Panc1 (cell line): Measurements from ENCODE around the gene WIZ. TPM values are rescaled to one million over a fixed set of nuclear protein-coding genes. Genes with fewer than 3 reads are reported as not detected.

ENCODE experiments used
- ATAC-seq: fragments of 200-7000 bp; cut with Tn5 transposase; 2 replicates; pipeline ENCODE4 v1.9.1; 2020; ENCODE audit warnings: mild to moderate bottlenecking, moderate library complexity
- BruUV-seq: library from RNA; stranded (reverse); fragments of 400-500 nt; replicated peaks from 2 replicates; lab custom pipeline; 2021; lab: Mats Ljungman, UMichigan
- CTCF ChIA-PET: fragments of 300-600 bp; sonication (Branson Sonifier 250); formaldehyde crosslinking; loops from one replicate; lab custom pipeline; 2022; ENCODE audit warnings: antibody characterized with exemption; lab: Charles Lee
- POLR2A ChIA-PET: fragments of 300-600 bp; sonication (Branson Sonifier 250); formaldehyde crosslinking; loops from one replicate; lab custom pipeline; 2022; ENCODE audit warnings: antibody characterized with exemption; lab: Charles Lee
- DNase-seq: peaks from one replicate; pipeline ENCODE4 v3.0.0-alpha.2; 2010; ENCODE audit warnings: low read depth, low spot score
- H3K27ac ChIP-seq: 2 replicates; pipeline ENCODE4 v1.5.1; 2011; ENCODE audit warnings: mild to moderate bottlenecking, low read length, inconsistent platforms
- H3K27me3 ChIP-seq: fragments of 200-500 bp; sonication (Bioruptor generic); 2 replicates; pipeline ENCODE4 v1.6.0; 2014; ENCODE audit warnings: low read length, inconsistent platforms; ENCODE audit not compliant: control insufficient read depth, insufficient read depth
- H3K36me3 ChIP-seq: fragments of 200-500 bp; sonication (Bioruptor generic); 2 replicates; pipeline ENCODE4 v1.5.1; 2014; ENCODE audit warnings: inconsistent platforms, mild to moderate bottlenecking, low read length, moderate library complexity; ENCODE audit not compliant: control insufficient read depth, insufficient read depth
- H3K4me1 ChIP-seq: 2 replicates; pipeline ENCODE4 v1.5.1; 2011; ENCODE audit warnings: inconsistent platforms, mild to moderate bottlenecking, low read length, moderate library complexity; ENCODE audit not compliant: control insufficient read depth, insufficient read depth
- H3K4me3 ChIP-seq, 2 experiments: 2 replicates each; pipeline ENCODE4 v1.5.1; 2011 to 2012; ENCODE audit warnings: low read depth in 2 of 2, low read length in 2 of 2, mild to moderate bottlenecking in 2 of 2, inconsistent platforms in 1 of 2, moderate library complexity in 1 of 2
- H3K9me3 ChIP-seq: fragments of 200-500 bp; sonication (Bioruptor generic); 2 replicates; pipeline ENCODE4 v1.5.1; 2014; ENCODE audit warnings: low read depth, mild to moderate bottlenecking, inconsistent platforms, low read length, moderate library complexity; ENCODE audit not compliant: control insufficient read depth, insufficient read depth
- POLR2AphosphoS5 ChIP-seq: IDR thresholded peaks from 2 replicates; pipeline ENCODE4 v1.6.1; 2012; ENCODE audit warnings: mild to moderate bottlenecking, low read depth, low read length, moderate library complexity
- SIN3A ChIP-seq: IDR thresholded peaks from 2 replicates; pipeline ENCODE4 v1.6.1; 2012; ENCODE audit warnings: low read depth, mild to moderate bottlenecking, low read length, moderate library complexity, borderline replicate concordance; ENCODE audit not compliant: insufficient read depth
- TCF7L2 ChIP-seq: IDR thresholded peaks from 2 replicates; pipeline ENCODE4 v1.6.1; 2011; ENCODE audit warnings: mild to moderate bottlenecking, low read depth, low read length, inconsistent platforms
- in situ Hi-C: cut with HindIII; loops from 2 replicates; pipeline ENCODE4 v1.10.0; 2016; ENCODE audit warnings: low sequenced_read_pairs, low pct_unique_long_range_greater_than_20kb
- intact Hi-C: fragments of 100-400 bp; cut with micrococcal nuclease; formaldehyde crosslinking; loops from one replicate; pipeline ENCODE4 v1.10.0; 2022; ENCODE audit not compliant: unreplicated experiment
- total RNA-seq: library from RNA; stranded (reverse); gene quantifications from one replicate; pipeline ENCODE4 v1.2.1, GENCODE V29; 2021; ENCODE audit not compliant: unreplicated experiment
- TF ChIP-seq, protein P1 (sequence below): fragments of 450-650 bp; IDR thresholded peaks from 2 replicates; pipeline ENCODE4 v1.5.1; 2017; ENCODE audit warnings: mild to moderate bottlenecking
- TF ChIP-seq, protein P2 (sequence below), 2 experiments: IDR thresholded peaks; 2 replicates each; pipeline ENCODE4 v1.6.1; 2011 to 2012; ENCODE audit warnings: low read depth in 2 of 2, control low read depth in 1 of 2, low read length in 1 of 2, mild to moderate bottlenecking in 1 of 2, moderate library complexity in 1 of 2; ENCODE audit not compliant: insufficient read depth in 1 of 2

The WIZ gene
- total RNA-seq, 1 experiment from 2014 or later: 41.9 TPM

DNA sequence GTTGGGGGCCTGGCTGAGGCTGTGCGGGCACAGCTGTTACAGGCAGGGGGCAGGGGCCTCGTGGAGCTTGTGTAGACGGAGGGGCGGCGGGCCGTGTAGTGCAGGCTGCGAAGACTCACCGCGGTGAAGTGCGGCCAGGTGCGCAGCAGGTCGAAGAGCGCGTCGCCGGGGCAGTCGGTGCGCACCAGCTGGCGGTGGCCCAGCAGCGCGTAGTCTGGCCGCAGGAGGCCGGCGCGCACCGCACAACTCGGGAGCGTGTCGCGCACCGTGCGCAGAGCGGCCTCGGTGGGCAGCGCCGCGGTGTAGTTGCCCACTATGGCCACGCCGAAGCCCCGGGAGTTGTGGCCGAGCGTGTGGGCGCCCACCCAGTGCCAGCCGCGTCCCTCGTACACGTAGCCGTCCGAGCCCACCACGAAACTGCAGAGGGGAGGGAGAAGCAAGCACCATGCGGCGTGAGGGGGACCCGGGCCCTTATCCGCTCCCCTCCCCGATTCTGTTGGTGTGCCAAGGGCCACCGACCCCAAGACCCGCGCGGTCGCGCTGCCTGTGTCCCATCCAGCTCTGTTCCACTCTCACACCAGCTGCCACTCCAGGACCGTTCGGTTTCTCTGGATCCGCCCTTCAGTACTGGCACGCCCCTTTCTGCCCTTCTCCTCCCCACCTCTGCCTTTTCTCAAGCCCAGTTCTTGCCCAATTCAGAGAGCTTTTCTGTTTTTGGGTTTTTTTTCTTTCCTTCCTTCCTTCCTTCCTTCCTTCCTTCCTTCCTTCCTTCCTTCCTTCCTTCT, 19.9 kb upstream of the WIZ start:
- Histone ChIP-seq H3K36me3 (no peaks in the 10 kb centered on the region), H3K27ac (no peak overlapping the region), H3K27me3 (no peaks in the 10 kb centered on the region), H3K4me3 (no peak overlapping the region), H3K4me1 (no peaks in the 10 kb centered on the region), H3K9me3 (no peaks in the 10 kb centered on the region)
- intact Hi-C loops (loop anchor here (10.0 kb wide), 1 partner anchor 85 kb away; no protein-coding TSS in a partner anchor), in situ Hi-C loops (no loop called here)
- no peak for TF ChIP-seq SIN3A
- TF ChIP-seq TCF7L2: no peak
- TF ChIP-seq, protein P1, sequence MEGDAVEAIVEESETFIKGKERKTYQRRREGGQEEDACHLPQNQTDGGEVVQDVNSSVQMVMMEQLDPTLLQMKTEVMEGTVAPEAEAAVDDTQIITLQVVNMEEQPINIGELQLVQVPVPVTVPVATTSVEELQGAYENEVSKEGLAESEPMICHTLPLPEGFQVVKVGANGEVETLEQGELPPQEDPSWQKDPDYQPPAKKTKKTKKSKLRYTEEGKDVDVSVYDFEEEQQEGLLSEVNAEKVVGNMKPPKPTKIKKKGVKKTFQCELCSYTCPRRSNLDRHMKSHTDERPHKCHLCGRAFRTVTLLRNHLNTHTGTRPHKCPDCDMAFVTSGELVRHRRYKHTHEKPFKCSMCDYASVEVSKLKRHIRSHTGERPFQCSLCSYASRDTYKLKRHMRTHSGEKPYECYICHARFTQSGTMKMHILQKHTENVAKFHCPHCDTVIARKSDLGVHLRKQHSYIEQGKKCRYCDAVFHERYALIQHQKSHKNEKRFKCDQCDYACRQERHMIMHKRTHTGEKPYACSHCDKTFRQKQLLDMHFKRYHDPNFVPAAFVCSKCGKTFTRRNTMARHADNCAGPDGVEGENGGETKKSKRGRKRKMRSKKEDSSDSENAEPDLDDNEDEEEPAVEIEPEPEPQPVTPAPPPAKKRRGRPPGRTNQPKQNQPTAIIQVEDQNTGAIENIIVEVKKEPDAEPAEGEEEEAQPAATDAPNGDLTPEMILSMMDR: no peak
- TF ChIP-seq POLR2AphosphoS5: no peak
- TF ChIP-seq, protein P2, sequence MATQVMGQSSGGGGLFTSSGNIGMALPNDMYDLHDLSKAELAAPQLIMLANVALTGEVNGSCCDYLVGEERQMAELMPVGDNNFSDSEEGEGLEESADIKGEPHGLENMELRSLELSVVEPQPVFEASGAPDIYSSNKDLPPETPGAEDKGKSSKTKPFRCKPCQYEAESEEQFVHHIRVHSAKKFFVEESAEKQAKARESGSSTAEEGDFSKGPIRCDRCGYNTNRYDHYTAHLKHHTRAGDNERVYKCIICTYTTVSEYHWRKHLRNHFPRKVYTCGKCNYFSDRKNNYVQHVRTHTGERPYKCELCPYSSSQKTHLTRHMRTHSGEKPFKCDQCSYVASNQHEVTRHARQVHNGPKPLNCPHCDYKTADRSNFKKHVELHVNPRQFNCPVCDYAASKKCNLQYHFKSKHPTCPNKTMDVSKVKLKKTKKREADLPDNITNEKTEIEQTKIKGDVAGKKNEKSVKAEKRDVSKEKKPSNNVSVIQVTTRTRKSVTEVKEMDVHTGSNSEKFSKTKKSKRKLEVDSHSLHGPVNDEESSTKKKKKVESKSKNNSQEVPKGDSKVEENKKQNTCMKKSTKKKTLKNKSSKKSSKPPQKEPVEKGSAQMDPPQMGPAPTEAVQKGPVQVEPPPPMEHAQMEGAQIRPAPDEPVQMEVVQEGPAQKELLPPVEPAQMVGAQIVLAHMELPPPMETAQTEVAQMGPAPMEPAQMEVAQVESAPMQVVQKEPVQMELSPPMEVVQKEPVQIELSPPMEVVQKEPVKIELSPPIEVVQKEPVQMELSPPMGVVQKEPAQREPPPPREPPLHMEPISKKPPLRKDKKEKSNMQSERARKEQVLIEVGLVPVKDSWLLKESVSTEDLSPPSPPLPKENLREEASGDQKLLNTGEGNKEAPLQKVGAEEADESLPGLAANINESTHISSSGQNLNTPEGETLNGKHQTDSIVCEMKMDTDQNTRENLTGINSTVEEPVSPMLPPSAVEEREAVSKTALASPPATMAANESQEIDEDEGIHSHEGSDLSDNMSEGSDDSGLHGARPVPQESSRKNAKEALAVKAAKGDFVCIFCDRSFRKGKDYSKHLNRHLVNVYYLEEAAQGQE (IDR thresholded peaks at IDR 0.05; ENCODE audit: insufficient read depth in 1 of 2, low read depth in 2 of 2, low read length in 1 of 2): no peak
- ATAC-seq (no peak), DNase-seq (no peak)
- ChIA-PET POLR2A (no interaction called here), CTCF (no interaction called here)
- BruUV-seq: no TSS peak

DNA sequence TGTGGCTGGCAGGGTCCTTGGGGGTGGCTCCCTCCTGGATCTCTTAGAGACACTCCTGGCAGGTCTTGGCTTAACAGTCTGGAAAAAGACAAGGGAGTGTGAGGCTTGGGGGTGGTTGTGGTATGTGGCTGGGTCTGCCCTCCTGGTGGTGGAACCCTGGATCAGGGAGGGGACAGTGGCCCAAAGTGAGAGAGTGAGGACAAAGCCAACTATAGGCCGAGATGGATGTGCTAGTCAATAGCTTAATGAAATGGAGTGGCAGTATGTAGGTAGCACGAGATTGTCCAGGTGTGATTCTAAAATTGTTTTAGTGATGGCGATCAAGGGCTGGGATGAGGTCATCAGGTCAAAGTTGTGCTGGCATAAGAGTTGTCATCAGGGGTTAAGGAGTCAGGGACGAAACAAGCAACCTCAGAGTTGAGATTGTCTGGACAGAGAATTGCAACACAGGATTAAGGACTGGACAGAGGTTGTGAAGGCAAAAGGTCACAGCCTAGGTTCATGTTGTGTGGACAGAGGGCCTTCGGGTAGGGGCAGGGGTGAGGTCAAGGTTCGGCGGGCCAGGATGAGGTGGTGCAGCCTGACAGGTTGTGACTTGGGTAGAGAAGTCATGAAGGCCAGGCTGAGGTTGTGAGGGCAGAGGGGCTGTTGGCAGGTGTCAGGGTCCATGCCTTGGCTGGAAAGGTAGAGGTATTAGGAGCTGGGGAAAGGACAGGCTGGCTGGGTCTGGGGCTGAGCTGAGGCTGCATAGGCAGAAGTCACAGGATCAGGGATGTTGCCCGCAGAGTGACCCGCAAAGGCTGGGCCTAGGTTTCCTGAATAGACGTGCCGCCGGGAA, 19.1 kb upstream of the WIZ start:
- ATAC-seq (no peak), DNase-seq (no peak)
- H3K27ac ChIP-seq: no peak overlapping the region
- H3K9me3 ChIP-seq: no peaks in the 10 kb centered on the region
- intact Hi-C loops (no loop called here), in situ Hi-C loops (no loop called here)
- TF ChIP-seq POLR2AphosphoS5: no peak
- TF ChIP-seq, protein P1: no peak
- no peak for TF ChIP-seq TCF7L2
- TF ChIP-seq, protein P2 (IDR thresholded peaks at IDR 0.05; ENCODE audit: insufficient read depth in 1 of 2, low read depth in 2 of 2, low read length in 1 of 2): no peak
- TF ChIP-seq SIN3A: no peak
- no peaks in the 10 kb centered on the region for H3K36me3 ChIP-seq
- CTCF ChIA-PET: no interaction called here
- BruUV-seq: no TSS peak
- no peaks in the 10 kb centered on the region for H3K27me3 ChIP-seq
- POLR2A ChIA-PET: no interaction called here
- H3K4me3 ChIP-seq: no peak overlapping the region
- H3K4me1 ChIP-seq: no peaks in the 10 kb centered on the region
